ENCODE data around the gene TGFB1I1.

TGFB1I1 gene

GRCh38 chr16:31507617-31507928, 35.6 kb downstream of the TGFB1I1 start:
- TF ChIP-seq, protein P1, sequence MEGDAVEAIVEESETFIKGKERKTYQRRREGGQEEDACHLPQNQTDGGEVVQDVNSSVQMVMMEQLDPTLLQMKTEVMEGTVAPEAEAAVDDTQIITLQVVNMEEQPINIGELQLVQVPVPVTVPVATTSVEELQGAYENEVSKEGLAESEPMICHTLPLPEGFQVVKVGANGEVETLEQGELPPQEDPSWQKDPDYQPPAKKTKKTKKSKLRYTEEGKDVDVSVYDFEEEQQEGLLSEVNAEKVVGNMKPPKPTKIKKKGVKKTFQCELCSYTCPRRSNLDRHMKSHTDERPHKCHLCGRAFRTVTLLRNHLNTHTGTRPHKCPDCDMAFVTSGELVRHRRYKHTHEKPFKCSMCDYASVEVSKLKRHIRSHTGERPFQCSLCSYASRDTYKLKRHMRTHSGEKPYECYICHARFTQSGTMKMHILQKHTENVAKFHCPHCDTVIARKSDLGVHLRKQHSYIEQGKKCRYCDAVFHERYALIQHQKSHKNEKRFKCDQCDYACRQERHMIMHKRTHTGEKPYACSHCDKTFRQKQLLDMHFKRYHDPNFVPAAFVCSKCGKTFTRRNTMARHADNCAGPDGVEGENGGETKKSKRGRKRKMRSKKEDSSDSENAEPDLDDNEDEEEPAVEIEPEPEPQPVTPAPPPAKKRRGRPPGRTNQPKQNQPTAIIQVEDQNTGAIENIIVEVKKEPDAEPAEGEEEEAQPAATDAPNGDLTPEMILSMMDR (IDR thresholded peaks at IDR 0.05; ENCODE audit: control insufficient read depth, insufficient read depth, low read depth, low read length, missing control alignments): no peak
- DNase-seq (ENCODE audit: low read depth): no peak
- peak overlapping the region; percentile 71 for H3K4me3 ChIP-seq (ENCODE audit: control insufficient read depth, low read depth, low read length)

DNA sequence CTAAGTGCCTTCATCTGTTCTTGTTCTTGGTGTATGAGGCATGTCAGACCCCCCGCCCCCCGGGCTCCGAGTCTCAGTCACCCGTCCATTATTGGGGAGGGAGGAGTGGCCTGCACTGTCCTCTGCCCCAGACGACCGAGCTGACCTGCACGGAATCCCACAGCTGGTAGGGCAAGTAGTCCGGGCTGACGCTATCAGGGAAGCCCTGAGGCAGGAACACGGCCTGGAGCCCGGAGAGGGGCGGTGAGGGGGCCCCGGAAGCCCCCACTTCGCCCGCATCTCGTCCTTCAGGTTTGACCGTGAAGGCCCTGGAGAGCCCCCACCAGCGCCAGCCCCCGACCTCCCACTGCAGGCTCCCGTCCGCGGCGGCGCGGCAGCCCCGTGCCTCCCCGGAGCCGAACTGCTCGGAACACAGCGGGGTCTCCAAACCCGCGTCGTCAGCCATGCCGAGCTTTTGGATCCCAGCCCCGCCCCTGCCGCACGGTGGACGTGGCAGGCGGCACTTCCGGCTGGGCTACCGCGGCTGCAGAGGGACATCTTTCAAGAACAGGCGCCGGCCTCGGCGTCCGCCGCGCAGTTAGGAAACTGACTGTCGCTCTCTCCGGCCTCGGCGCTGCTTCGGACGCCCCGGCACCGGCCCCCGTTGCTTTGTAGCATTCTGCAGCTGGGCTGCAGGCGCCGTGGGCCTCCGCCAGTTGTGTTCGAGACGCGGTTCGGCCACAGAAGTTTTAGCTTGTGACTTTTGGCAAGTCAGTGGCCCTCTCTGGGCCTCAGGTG, 36.2 kb downstream of the TGFB1I1 start, which contains the start of gene RUSF1:
TSS of gene RUSF1 (minus strand) at position 463 of the 777 bp plus-strand sequence. CDS start at position 445, 18 bp downstream.
- TF ChIP-seq, protein P1 (IDR thresholded peaks at IDR 0.05; ENCODE audit: control insufficient read depth, insufficient read depth, low read depth, low read length, missing control alignments): no peak
- peak; percentile 55 for DNase-seq (ENCODE audit: low read depth)
- peak within 1 kb of the TSS; percentile 71 for H3K4me3 ChIP-seq (ENCODE audit: control insufficient read depth, low read depth, low read length)

- TF ChIP-seq, protein P1 (IDR thresholded peaks at IDR 0.05; ENCODE audit: control insufficient read depth, insufficient read depth, low read depth, low read length, missing control alignments): no peak
Observed at GRCh38 chr16:31508706-31509195, 36.8 kb downstream of the TGFB1I1 start.

DNA sequence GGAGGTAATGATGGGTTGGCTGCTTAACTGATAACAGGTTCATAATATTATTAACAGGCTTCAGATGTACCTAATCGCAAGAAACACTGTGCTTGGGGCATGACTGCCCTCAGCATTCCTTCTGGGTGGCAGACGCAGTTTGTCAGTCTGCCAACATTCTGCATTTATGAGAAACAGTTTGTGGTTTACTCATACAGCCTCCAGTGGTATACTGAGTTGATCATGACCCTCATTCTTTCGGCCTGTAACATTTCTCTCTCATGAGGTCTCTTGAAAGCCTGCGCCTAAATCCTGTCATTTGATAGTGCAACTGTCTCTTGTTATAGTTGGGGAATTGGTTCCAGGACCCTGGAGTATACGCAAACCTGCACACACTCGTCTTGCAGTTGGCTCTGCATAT, 41.2 kb downstream of the TGFB1I1 start:
- peak; percentile 49 for DNase-seq (ENCODE audit: low read depth)
- TF ChIP-seq, protein P1 (IDR thresholded peaks at IDR 0.05; ENCODE audit: control insufficient read depth, insufficient read depth, low read depth, low read length, missing control alignments): no peak
- no peak overlapping the region for H3K4me3 ChIP-seq (ENCODE audit: control insufficient read depth, low read depth, low read length)

More at GRCh38 chr16:31508706-31509195, 36.8 kb downstream of the TGFB1I1 start:
- no peak for DNase-seq (ENCODE audit: low read depth)
- peak overlapping the region; percentile 71 for H3K4me3 ChIP-seq (ENCODE audit: control insufficient read depth, low read depth, low read length)

GRCh38 chr16:31513884-31514283, 41.9 kb downstream of the TGFB1I1 start:
- TF ChIP-seq, protein P1 (IDR thresholded peaks at IDR 0.05; ENCODE audit: control insufficient read depth, insufficient read depth, low read depth, low read length, missing control alignments): no peak

GRCh38 chr16:31517800-31518402, 45.9 kb downstream of the TGFB1I1 start:
- DNase-seq (ENCODE audit: low read depth): no peak
- no peak overlapping the region for H3K4me3 ChIP-seq (ENCODE audit: control insufficient read depth, low read depth, low read length)
- TF ChIP-seq, protein P1 (IDR thresholded peaks at IDR 0.05; ENCODE audit: control insufficient read depth, insufficient read depth, low read depth, low read length, missing control alignments): no peak

More at GRCh38 chr16:31513884-31514283, 41.9 kb downstream of the TGFB1I1 start:
- DNase-seq (ENCODE audit: low read depth): no peak
- H3K4me3 ChIP-seq (ENCODE audit: control insufficient read depth, low read depth, low read length): no peak overlapping the region
